Mammary microvascular endothelial cell (primary cell): ENCODE data around the gene RDH11. TPM values are rescaled to one million over a fixed set of nuclear protein-coding genes. Genes with fewer than 3 reads are reported as not detected.

Source experiments
- total RNA-seq: library from RNA; depleted of rRNA; stranded (reverse); fragments of >200 nt; gene quantifications from 2 replicates; pipeline ENCODE4 v1.2.3, GENCODE V29; 2015

The RDH11 gene
- total RNA-seq = 65.0 and 65.8 TPM in 2 replicates

DNA sequence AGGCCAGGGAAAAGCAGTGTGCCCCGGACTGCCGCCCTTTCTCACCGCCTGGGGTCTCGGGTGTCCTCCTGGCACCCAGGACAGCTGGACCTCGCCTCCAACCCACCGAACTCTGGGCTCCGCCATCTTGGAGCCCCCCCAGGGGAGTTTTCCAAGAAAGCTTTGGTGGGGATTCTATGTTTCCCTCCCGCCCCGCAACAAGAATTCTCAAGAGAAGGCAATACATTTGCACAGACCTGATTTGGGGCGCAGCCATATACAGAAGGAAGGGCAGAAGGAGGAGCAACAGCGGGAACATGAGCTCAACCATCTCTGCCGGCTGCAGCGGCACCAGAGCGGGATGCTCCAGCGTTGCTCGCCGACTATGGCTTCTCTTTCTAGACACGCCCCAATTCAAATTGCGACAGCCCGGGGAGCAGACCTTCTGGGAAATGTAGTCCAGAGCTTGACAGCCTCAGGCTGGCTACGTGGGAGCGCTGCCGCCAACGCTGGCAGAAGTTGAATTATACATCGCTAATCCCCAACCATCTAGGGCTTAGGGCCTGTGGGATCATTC lies at the start of gene RDH11:
Gene RDH11 (minus strand): TSS at position 371 of the 556 bp plus-strand sequence. CDS start 61 bp downstream, at position 310.

DNA sequence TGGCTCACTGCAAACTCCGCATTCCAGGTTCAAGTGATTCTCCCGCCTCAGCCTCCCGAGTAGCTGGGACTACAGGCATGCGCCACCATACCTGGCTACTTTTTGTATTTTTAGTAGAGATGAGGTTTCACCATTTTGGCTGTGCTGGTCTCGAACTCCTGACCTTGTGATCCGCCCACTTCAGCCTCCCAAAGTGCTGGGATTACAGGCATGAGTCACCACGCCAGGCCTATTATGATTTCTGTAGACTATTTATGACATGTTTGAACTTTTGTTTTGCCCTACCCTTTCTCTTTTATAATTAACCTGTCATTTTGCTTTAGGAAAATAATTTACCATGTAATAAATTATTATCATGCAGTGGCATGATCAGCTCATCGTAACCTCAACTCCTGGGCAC lies 5.9 kb upstream of the RDH11 start, which contains the start of gene RDH12:
Gene RDH12 (plus strand): TSS at position 395 of the 400 bp plus-strand sequence. CDS start 20,757 bp downstream, outside the sequence.

DNA sequence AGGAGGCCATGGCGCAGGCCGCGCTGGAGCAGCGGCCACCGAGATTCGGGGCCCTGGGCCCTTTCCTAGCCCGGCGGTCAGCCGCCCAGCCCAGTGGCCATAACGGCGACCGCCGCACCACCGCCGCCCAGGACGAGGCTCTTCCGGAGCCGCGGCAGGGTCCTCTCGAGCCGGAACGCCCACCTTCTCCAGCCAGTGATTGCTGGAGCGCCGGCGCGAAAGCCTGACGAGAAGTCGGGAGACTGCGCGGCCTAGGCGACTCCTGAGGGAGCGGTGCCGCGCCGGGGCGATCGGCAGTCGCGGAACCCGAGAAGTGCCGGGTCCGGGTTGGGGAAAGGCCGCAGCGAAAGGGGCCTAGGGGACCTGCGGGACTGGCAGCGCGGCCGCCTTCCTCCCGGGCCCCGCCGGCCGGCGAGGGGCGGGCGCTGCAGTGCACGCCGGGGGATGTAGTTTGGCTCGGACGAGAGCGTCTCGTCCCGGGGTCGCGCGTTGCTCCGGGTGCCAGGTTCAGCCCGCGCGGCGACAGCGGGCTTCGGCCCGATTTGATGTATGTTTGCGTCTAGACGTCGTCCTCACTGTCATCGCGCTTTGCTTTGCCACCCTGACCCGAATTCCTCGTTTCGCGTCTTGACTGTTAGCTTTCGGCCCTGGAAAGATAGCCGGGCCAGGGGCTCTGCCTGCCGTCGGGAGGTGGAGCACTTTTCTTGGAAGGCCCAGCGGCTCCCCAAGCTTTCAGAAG lies 20.9 kb downstream of the RDH11 start, which contains the start of gene VTI1B:
Gene VTI1B (minus strand): TSS at position 153 of the 739 bp plus-strand sequence. CDS start 143 bp downstream, at position 10.

Other genes starting within 250 kb of the RDH11 start
- 6.9 and 8.1 TPM in 2 replicates for gene TMEM229B, start 207.0 kb downstream of the RDH11 start, total RNA-seq
- gene PLEKHH1, start 162.5 kb downstream of the RDH11 start, total RNA-seq = 0.05 and 0.13 TPM in 2 replicates
- 10.3 and 13.0 TPM in 2 replicates for gene PIGH, start 95.5 kb downstream of the RDH11 start, total RNA-seq
- 9.6 and 13.2 TPM in 2 replicates for gene ARG2, start 75.8 kb downstream of the RDH11 start, total RNA-seq
- gene VTI1B, start 21.1 kb downstream of the RDH11 start, total RNA-seq = 40.8 and 45.3 TPM in 2 replicates
- gene RDH12, start 6.1 kb upstream of the RDH11 start, total RNA-seq = not detected in 2 replicates
- 17.6 and 22.8 TPM in 2 replicates for gene ZFYVE26, start 120.8 kb upstream of the RDH11 start, total RNA-seq
- gene RAD51B, start 124.0 kb upstream of the RDH11 start, total RNA-seq = 8.1 and 9.1 TPM in 2 replicates